HEK293 (cell line): ENCODE results near the gene PLSCR3.

Experiments used
- CTCF ChIA-PET: fragments of 350-600 bp; formaldehyde crosslinking; extraction: SDS; loops from one replicate; lab custom pipeline; 2021; ENCODE audit warnings: antibody characterized with exemption; lab: Yijun Ruan, JAX
- POLR2A ChIA-PET: fragments of 300-600 bp; formaldehyde crosslinking; extraction: SDS; loops from one replicate; lab custom pipeline; 2020; ENCODE audit warnings: antibody characterized with exemption, inconsistent platforms; lab: Yijun Ruan, JAX
- H3K27ac ChIP-seq: fragments of 200-500 bp; sonication (Bioruptor generic); 2 replicates; pipeline ENCODE4 v1.5.1; 2014; ENCODE audit warnings: low read depth, low read length, control low read depth, inconsistent platforms; ENCODE audit errors: extremely low read depth
- H3K36me3 ChIP-seq, 2 experiments: fragments of 200-500 bp in 1 of 2; sonication (Bioruptor generic) in 1 of 2; 1 replicate in 1 of 2; 2 replicates in 1 of 2; pipeline ENCODE4 v1.5.1; 2014 to 2017; ENCODE audit warnings: inconsistent platforms in 2 of 2, low read length in 2 of 2; ENCODE audit not compliant: control insufficient read depth in 2 of 2, insufficient read depth in 1 of 2
- H3K4me1 ChIP-seq: fragments of 200-500 bp; sonication (Bioruptor generic); 2 replicates; pipeline ENCODE4 v1.5.1; 2014; ENCODE audit warnings: mild to moderate bottlenecking, low read length, inconsistent platforms; ENCODE audit not compliant: control insufficient read depth, insufficient read depth
- H3K4me3 ChIP-seq: 2 replicates; pipeline ENCODE4 v1.5.1; 2011; ENCODE audit warnings: low read depth, mild to moderate bottlenecking, control low read depth, low read length, moderate library complexity
- H3K9me3 ChIP-seq: fragments of 200-500 bp; sonication (Bioruptor generic); 2 replicates; pipeline ENCODE4 v1.5.1; 2014; ENCODE audit warnings: low read depth, low read length, inconsistent platforms; ENCODE audit not compliant: control insufficient read depth, insufficient read depth
- GLIS2 ChIP-seq: fragments of 450-650 bp; formaldehyde crosslinking; IDR thresholded peaks from 2 replicates; pipeline ENCODE4 v1.5.1; 2016; ENCODE audit warnings: missing biosample characterization, missing genetic modification characterization
- IKZF3 ChIP-seq: fragments of 450-650 bp; IDR thresholded peaks from 2 replicates; pipeline ENCODE4 v1.5.0; 2018; ENCODE audit warnings: missing biosample characterization, mild to moderate bottlenecking, missing genetic modification characterization, moderate library complexity
- OVOL3 ChIP-seq: fragments of 450-650 bp; formaldehyde crosslinking; IDR thresholded peaks from 2 replicates; pipeline ENCODE4 v1.5.1; 2016; ENCODE audit warnings: missing biosample characterization, missing genetic modification characterization
- ZBTB48 ChIP-seq: fragments of 450-650 bp; formaldehyde crosslinking; IDR thresholded peaks from 2 replicates; pipeline ENCODE4 v1.5.1; 2016; ENCODE audit warnings: missing biosample characterization, missing genetic modification characterization
- ZBTB7A ChIP-seq: fragments of 450-650 bp; formaldehyde crosslinking; IDR thresholded peaks from 2 replicates; pipeline ENCODE4 v1.5.1; 2016; ENCODE audit warnings: low read depth, missing biosample characterization, missing genetic modification characterization
- ZFHX2 ChIP-seq: fragments of 450-650 bp; formaldehyde crosslinking; conservative IDR thresholded peaks from 2 replicates; pipeline ENCODE4 v1.5.1; 2016; ENCODE audit warnings: missing biosample characterization, missing genetic modification characterization
- ZNF10 ChIP-seq: fragments of 450-650 bp; formaldehyde crosslinking; IDR thresholded peaks from 2 replicates; pipeline ENCODE4 v1.5.1; 2017; ENCODE audit warnings: missing biosample characterization, missing genetic modification characterization
- ZNF146 ChIP-seq: fragments of 450-650 bp; formaldehyde crosslinking; IDR thresholded peaks from 2 replicates; pipeline ENCODE4 v1.5.1; 2016; ENCODE audit warnings: missing biosample characterization, missing genetic modification characterization
- ZNF16 ChIP-seq: fragments of 450-650 bp; formaldehyde crosslinking; IDR thresholded peaks from 2 replicates; pipeline ENCODE4 v1.5.1; 2016; ENCODE audit warnings: low read depth, missing biosample characterization, missing genetic modification characterization
- ZNF202 ChIP-seq: fragments of 450-650 bp; formaldehyde crosslinking; IDR thresholded peaks from 2 replicates; pipeline ENCODE4 v1.5.1; 2016; ENCODE audit warnings: missing biosample characterization, missing genetic modification characterization, borderline replicate concordance
- ZNF335 ChIP-seq: fragments of 450-650 bp; formaldehyde crosslinking; conservative IDR thresholded peaks from 2 replicates; pipeline ENCODE4 v1.5.1; 2016; ENCODE audit warnings: missing biosample characterization, missing genetic modification characterization
- ZNF521 ChIP-seq: fragments of 450-650 bp; formaldehyde crosslinking; IDR thresholded peaks from 2 replicates; pipeline ENCODE4 v1.5.1; 2017; ENCODE audit warnings: missing biosample characterization, mild to moderate bottlenecking, missing genetic modification characterization
- ZNF544 ChIP-seq: fragments of 450-650 bp; formaldehyde crosslinking; IDR thresholded peaks from 2 replicates; pipeline ENCODE4 v1.5.0; 2017; ENCODE audit warnings: missing biosample characterization, missing genetic modification characterization
- ZNF585B ChIP-seq: fragments of 450-650 bp; formaldehyde crosslinking; IDR thresholded peaks from 2 replicates; pipeline ENCODE4 v1.5.1; 2016; ENCODE audit warnings: missing biosample characterization, missing genetic modification characterization
- ZNF670 ChIP-seq: fragments of 450-650 bp; formaldehyde crosslinking; IDR thresholded peaks from 2 replicates; pipeline ENCODE4 v1.5.1; 2016; ENCODE audit warnings: missing biosample characterization, missing genetic modification characterization, low read depth
- ZNF777 ChIP-seq: fragments of 450-650 bp; formaldehyde crosslinking; IDR thresholded peaks from 2 replicates; pipeline ENCODE4 v1.5.1; 2017; ENCODE audit warnings: missing biosample characterization, missing genetic modification characterization, borderline replicate concordance
- TF ChIP-seq, protein P1 (sequence below): fragments of 450-650 bp; formaldehyde crosslinking; IDR thresholded peaks from 2 replicates; pipeline ENCODE4 v1.5.1; 2016; ENCODE audit warnings: missing biosample characterization, missing genetic modification characterization

The PLSCR3 gene

DNA sequence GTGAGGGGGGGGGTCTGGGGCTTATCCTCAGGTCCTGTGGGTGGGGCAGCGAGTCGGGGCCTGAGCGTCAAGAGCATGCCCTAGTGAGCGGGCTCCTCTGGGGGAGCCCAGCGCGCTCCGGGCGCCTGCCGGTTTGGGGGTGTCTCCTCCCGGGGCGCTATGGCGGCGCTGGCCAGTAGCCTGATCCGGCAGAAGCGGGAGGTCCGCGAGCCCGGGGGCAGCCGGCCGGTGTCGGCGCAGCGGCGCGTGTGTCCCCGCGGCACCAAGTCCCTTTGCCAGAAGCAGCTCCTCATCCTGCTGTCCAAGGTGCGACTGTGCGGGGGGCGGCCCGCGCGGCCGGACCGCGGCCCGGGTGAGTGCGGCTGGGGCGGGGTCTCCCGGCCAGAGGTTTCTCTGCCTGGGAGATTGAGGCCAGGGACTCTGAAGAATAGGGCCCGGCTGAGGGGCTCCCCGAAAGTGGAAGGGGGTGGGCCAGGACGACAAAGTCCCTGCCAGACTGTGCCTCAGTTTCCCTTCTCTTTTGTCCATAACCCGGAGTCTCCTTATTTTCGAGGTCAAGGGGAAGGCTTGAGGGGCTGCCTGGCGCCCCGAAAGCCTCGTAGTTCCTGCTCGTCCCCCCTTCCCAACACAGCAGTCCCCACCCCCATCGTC lies 45.3 kb upstream of the PLSCR3 start, which contains the start of gene FGF11 (continued):
- no peak for TF ChIP-seq ZNF670
- TF ChIP-seq, protein P1, sequence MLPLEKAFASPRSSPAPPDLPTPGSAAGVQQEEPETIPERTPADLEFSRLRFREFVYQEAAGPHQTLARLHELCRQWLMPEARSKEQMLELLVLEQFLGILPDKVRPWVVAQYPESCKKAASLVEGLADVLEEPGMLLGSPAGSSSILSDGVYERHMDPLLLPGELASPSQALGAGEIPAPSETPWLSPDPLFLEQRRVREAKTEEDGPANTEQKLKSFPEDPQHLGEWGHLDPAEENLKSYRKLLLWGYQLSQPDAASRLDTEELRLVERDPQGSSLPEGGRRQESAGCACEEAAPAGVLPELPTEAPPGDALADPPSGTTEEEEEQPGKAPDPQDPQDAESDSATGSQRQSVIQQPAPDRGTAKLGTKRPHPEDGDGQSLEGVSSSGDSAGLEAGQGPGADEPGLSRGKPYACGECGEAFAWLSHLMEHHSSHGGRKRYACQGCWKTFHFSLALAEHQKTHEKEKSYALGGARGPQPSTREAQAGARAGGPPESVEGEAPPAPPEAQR (tag by site-specific recombination): no peak
- TF ChIP-seq ZNF146 (tag by site-specific recombination): no peak

DNA sequence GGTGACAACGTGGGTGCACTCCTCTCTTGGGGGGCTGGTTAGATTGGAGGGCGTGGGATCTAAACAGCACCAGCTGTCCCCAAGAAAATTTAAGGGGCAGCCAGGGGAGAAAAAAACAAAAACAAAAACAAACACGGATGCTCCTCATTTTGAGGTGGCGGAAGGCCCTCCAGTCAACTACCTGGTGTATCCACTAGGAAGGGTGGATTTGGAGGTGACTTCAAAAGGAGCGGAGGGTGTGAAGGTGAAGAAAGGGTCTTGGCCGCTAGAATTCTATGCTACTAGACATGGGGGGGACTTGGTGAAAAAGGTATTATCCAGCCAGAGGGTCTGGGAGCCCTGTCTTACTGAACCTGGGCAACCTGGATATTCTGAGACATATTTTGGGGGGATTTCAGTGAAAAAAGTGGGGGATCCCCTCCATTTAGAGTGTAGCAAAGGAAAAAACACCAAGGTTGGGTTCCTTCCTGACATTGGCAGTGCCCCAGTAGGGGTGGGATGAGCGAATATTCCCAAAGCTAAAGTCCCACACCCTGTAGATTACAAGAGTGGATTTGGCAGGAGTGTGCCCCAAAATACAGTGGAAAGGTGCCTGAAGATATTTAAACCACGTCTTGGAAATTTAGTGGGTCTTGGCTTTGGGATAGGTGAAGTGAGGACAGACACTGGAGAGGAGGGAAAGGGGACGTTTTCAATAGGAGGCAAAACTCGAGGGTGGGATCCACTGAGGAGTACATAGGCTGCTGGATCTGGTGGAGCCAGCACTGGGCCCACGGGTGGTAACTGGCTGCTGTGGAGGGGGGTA lies 44.5 kb upstream of the PLSCR3 start:
- ChIA-PET POLR2A (interaction anchor here (0.5 to 3.1 kb wide), 3 partner anchors 35 to 756 kb away, joined by 3 to 21 read pairs (median 4); partner anchors contain the start of genes POLR2A and TMEM256), CTCF (interaction anchor here (0.8 to 3.8 kb wide), 3 partner anchors 37 to 122 kb away, joined by 3 to 18 read pairs (median 3); partner anchors contain the start of gene TMEM95)
- no peak overlapping the region for H3K27ac ChIP-seq
- TF ChIP-seq GLIS2 (tag by site-specific recombination): no peak
- peak; percentile 63 for TF ChIP-seq ZNF335 (tag by site-specific recombination)
- peak; percentile 12; the same call in 1 of the 2 replicates for TF ChIP-seq IKZF3 (tag by site-specific recombination)
- no peaks in the 10 kb centered on the region for H3K9me3 ChIP-seq
- H3K4me1 ChIP-seq: peaks cover 18% of the 10 kb centered on the region
- H3K36me3 ChIP-seq: no peaks in the 10 kb centered on the region
- H3K4me3 ChIP-seq: no peak overlapping the region

DNA sequence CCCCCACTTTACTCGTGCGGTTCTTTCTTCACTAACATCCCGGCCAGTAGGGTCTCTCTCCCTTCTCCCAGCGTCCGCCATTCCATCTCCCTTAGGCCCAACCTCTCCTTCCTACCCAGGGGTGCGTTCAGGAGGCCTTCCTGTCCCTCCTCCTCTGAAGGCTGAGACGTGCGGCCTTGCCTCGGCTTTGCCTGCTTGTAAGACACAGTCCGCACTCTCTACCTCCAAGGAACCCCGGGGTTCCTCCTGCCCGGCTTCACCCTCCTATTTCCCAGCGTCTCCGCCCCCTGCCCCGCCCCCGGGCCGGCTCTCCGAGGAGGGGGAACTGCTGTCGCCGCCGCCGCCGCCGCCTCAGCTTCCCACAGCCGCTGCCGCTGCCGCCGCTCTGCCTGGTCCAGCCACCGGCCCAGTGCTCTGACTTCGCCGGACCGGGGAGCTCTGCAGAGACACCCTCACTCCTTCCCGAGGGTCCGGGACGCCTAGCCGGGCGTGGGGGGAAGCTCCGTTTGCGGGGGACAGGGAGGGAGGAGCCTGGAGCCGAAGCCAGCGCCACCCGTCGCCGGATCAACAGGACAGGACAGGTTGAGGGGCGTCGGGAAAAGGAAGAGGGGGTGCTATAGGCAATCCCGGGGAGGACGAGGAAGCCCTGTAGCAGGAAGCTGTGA lies 43.8 kb upstream of the PLSCR3 start:
- Histone ChIP-seq H3K4me1 (peaks cover 18% of the 10 kb centered on the region), H3K9me3 (no peaks in the 10 kb centered on the region), H3K27ac (0 out of 2 replicates have a peak overlapping the region, but pooled peaks have one; percentile 9), H3K4me3 (no peak overlapping the region), H3K36me3 (no peaks in the 10 kb centered on the region)
- CTCF ChIA-PET: interaction anchor here (0.8 to 3.9 kb wide), 4 partner anchors 7 to 123 kb away, joined by 3 to 37 read pairs (median 8); partner anchors contain the start of genes CHRNB1 and TMEM95
- no peak for TF ChIP-seq ZNF521 (tag by site-specific recombination)
- TF ChIP-seq ZNF544 (tag by site-specific recombination): no peak
- TF ChIP-seq ZNF585B (tag by site-specific recombination): no peak
- TF ChIP-seq ZBTB7A: no peak
- no peak for TF ChIP-seq OVOL3 (tag by site-specific recombination)
- no peak for TF ChIP-seq ZNF16 (tag by site-specific recombination)
- no peak for TF ChIP-seq ZNF202
- no peak for TF ChIP-seq ZNF10 (tag by site-specific recombination)
- TF ChIP-seq ZBTB48 (tag by site-specific recombination): no peak
- POLR2A ChIA-PET: interaction anchor here (0.5 kb wide), 1 partner anchor 757 kb away, joined by 4 read pairs; no protein-coding TSS in a partner anchor

DNA sequence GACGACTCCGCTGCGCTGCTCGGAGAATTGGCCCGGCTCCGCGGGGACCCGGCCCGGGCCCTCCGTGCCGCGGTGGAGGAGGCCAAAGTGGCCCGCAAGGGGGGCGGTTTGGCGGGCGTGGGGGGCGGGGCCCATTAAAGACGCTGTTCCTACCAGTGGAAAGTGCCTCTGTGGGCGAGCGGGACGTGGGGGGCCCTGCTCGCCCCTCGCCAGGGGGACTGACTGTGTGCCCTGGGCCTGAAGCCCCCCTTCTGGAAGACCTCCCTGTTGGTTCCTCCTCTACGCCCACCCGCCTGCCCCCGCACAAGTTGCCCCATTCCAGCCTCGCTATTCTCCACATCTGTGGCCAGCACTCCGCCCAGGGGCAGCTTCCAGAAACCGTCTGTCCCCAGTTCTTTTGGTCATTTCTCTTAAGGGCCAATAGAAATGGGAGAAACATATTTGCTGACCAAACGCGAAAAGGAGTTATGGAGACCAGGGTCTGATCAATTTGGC lies 43.1 kb upstream of the PLSCR3 start:
- ChIA-PET POLR2A (interaction anchor here (0.7 to 3.5 kb wide), 6 partner anchors 8 to 81 kb away, joined by 3 to 45 read pairs (median 5); partner anchors contain the start of genes CHRNB1, POLR2A and TMEM256), CTCF (interaction anchor here (0.6 to 3.9 kb wide), 28 partner anchors 8 to 377 kb away, joined by 3 to 37 read pairs (median 5); partner anchors contain the start of genes CHRNB1, NEURL4, SLC2A4 and SLC35G6)
- Histone ChIP-seq H3K27ac (peak overlapping the region; percentile 9; the same call in 1 of the 2 replicates), H3K36me3 (no peaks in the 10 kb centered on the region), H3K9me3 (no peaks in the 10 kb centered on the region), H3K4me1 (peaks cover 18% of the 10 kb centered on the region), H3K4me3 (no peak overlapping the region)
- TF ChIP-seq ZFHX2 (tag by site-specific recombination) (peak; percentile 49; the same call in 1 of the 2 replicates), ZNF777 (tag by site-specific recombination) (no peak)
